Measurements from ENCODE around the gene NOS3. TPM values are rescaled to one million over a fixed set of nuclear protein-coding genes. Genes with fewer than 3 reads are reported as not detected.

The NOS3 gene
- total and polyA plus RNA-seq, 12 donors: 10.0 to 53.3 (median 13.3) TPM

- Histone ChIP-seq H3K27me3 (peaks cover 0 to 22% (median 0%) of the 10 kb centered on the region in 7 donors), H3K9me3 (peaks cover 0 to 18% (median 0%) of the 10 kb centered on the region in 11 donors), H3K4me1 (peaks cover 8 to 65% (median 36%) of the 10 kb centered on the region in 9 donors), H3K36me3 (no peaks in the 10 kb centered on the region), H3K27ac (peak overlapping the region; percentile 57 to 90 (median 84)), H3K4me3 (peak overlapping the region in 2 of 10 donors; percentile 18 to 33)
- intact Hi-C loops (cut with DNase I): loop anchor here (2.0 to 10.0 kb wide), 6 partner anchors 91 to 215 kb away; no protein-coding TSS in a partner anchor
- ATAC-seq (no peak), DNase-seq (no peak)
- TF ChIP-seq CTCF (IDR thresholded peaks at IDR 0.05): no peak
- WGBS, 2 donors: 28 to 36% methylated on average over 7 of the region's 7 CpGs
These were observed 1.4 kb upstream of the NOS3 start for GRCh38 chr7:150989456-150989855.

- Histone ChIP-seq H3K4me1 (peaks cover 8 to 71% (median 38%) of the 10 kb centered on the region in 9 donors), H3K36me3 (no peaks in the 10 kb centered on the region), H3K4me3 (no peak overlapping the region), H3K9me3 (peaks cover 0 to 18% (median 0%) of the 10 kb centered on the region in 11 donors), H3K27ac (peak overlapping the region in 9 of 10 donors; percentile 75 to 93 (median 86)), H3K27me3 (peaks cover 0 to 4% (median 0%) of the 10 kb centered on the region in 7 donors)
- 80 to 88% methylated on average over 6 of the region's 6 CpGs for WGBS, 2 donors
- DNase-seq: no peak
- no peak for TF ChIP-seq CTCF (IDR thresholded peaks at IDR 0.05)
- ATAC-seq: no peak
- intact Hi-C loops (cut with DNase I): no loop called here
These were observed 1.3 kb downstream of the NOS3 start for GRCh38 chr7:150992051-150992640.

GRCh38 chr7:150992833-150993302 lies 2.1 kb downstream of the NOS3 start:
- intact Hi-C loops (cut with DNase I): no loop called here
- 33 to 39% methylated on average over 5 of the region's 5 CpGs for WGBS, 2 donors
- peaks cover 8 to 77% (median 41%) of the 10 kb centered on the region in 9 donors for H3K4me1 ChIP-seq
- peak; percentile 54 to 72 (median 60) for ATAC-seq
- peaks cover 0 to 7% (median 0%) of the 10 kb centered on the region in 9 donors for H3K36me3 ChIP-seq
- peaks cover 0 to 18% (median 0%) of the 10 kb centered on the region in 11 donors for H3K9me3 ChIP-seq
- TF ChIP-seq CTCF (IDR thresholded peaks at IDR 0.05): no peak
- no peaks in the 10 kb centered on the region for H3K27me3 ChIP-seq
- H3K27ac ChIP-seq: peak overlapping the region; percentile 65 to 93 (median 86)
- DNase-seq: peak in 1 of 2 donors; percentile 75
- H3K4me3 ChIP-seq: peak overlapping the region in 5 of 10 donors; percentile 62 to 66 (median 64)

- peak; percentile 51 to 83 (median 76) for ATAC-seq
- H3K4me1 ChIP-seq: peaks cover 5 to 71% (median 36%) of the 10 kb centered on the region in 9 donors
These were observed 2.7 kb downstream of the NOS3 start for GRCh38 chr7:150993511-150993910.

More at GRCh38 chr7:150993511-150993910, 2.7 kb downstream of the NOS3 start:
- 64 to 67% methylated on average over 14 of the region's 14 CpGs for WGBS, 2 donors
- Histone ChIP-seq H3K4me3 (peak overlapping the region; percentile 21 to 66 (median 57)), H3K9me3 (peaks cover 0 to 18% (median 0%) of the 10 kb centered on the region in 11 donors), H3K27me3 (no peaks in the 10 kb centered on the region), H3K27ac (peak overlapping the region; percentile 65 to 93 (median 86)), H3K36me3 (peaks cover 0 to 13% (median 0%) of the 10 kb centered on the region in 9 donors)
- DNase-seq: peak; percentile 79 to 89
- intact Hi-C loops (cut with DNase I): no loop called here
- no peak for TF ChIP-seq CTCF (IDR thresholded peaks at IDR 0.05)

All from heart right ventricle (tissue), 16 donors.